ENCODE data around the gene SPARC. TPM values are rescaled to one million over a fixed set of nuclear protein-coding genes. Genes with fewer than 3 reads are reported as not detected.

SPARC gene
- total RNA-seq, 1 experiment from 2014 or later: 320 TPM

GRCh38 chr5:151718153-151718552 lies 31.4 kb upstream of the SPARC start:
- no CpG with 5 or more reads among the region's 2 CpGs for WGBS (ENCODE audit: extremely low coverage, insufficient read length, low lambda C conversion rate)
- Mint-ChIP-seq H3K36me3 (ENCODE audit: insufficient read depth in 1 of 3, low read depth in 3 of 3) (peaks cover 0 to 10% (median 3%) of the 10 kb centered on the region in 3 experiments; a peak in 4 of 7 replicates), H3K27me3 (ENCODE audit: low read depth) (peaks cover 1% of the 10 kb centered on the region), H3K4me3 (no peak overlapping the region), H3K9me3 (peaks cover 6 to 10% of the 10 kb centered on the region in 2 experiments; a peak in 4 of 5 replicates), H3K4me1 (peaks cover 15 to 20% of the 10 kb centered on the region in 2 experiments), H3K27ac (no peak overlapping the region; a peak in 1 of 7 replicates)
- Histone ChIP-seq H2BK15ac (ENCODE audit: low read depth, low read length) (no peak overlapping the region), H4K5ac (ENCODE audit: insufficient read length, low read depth, low read length) (no peak overlapping the region), H3K56ac (ENCODE audit: insufficient read length, low read depth, low read length) (no peak overlapping the region), H3K9ac (ENCODE audit: extremely low read depth, insufficient read length, low read length) (no peak overlapping the region), H4K91ac (ENCODE audit: insufficient read length, low read depth, low read length) (no peak overlapping the region), H3K4me1 (ENCODE audit: insufficient read depth, low read length) (peaks cover 7% of the 10 kb centered on the region), H2AFZ (ENCODE audit: low read length) (no peak overlapping the region), H2AK5ac (ENCODE audit: insufficient read length, low read length) (no peak overlapping the region), H4K20me1 (ENCODE audit: control insufficient read depth, insufficient read depth, insufficient read length) (no peaks in the 10 kb centered on the region), H2BK120ac (ENCODE audit: low read depth, low read length, poor library complexity, severe bottlenecking) (no peak overlapping the region), H3K79me2 (ENCODE audit: insufficient read depth, low read length) (no peaks in the 10 kb centered on the region), H4K8ac (replicated peaks; ENCODE audit: insufficient read length, low read depth, low read length) (no peak overlapping the region), H3T11ph (ENCODE audit: low read length) (no peak overlapping the region), H3K18ac (ENCODE audit: insufficient read length, low read depth, low read length) (no peak overlapping the region), H3K27ac (ENCODE audit: insufficient read length, low read depth, low read length) (no peak overlapping the region), H3K4me2 (ENCODE audit: insufficient read depth, insufficient read length, low read length) (no peak overlapping the region), H3K4ac (ENCODE audit: low read depth, low read length) (no peak overlapping the region), H2BK20ac (ENCODE audit: low read depth, low read length, poor library complexity, severe bottlenecking) (no peak overlapping the region), H3K79me1 (ENCODE audit: insufficient read depth, low read depth, low read length, poor library complexity, severe bottlenecking) (no peaks in the 10 kb centered on the region), H3K14ac (ENCODE audit: insufficient read depth, low read length) (no peak overlapping the region), H3K23ac (ENCODE audit: insufficient read length, low read depth, low read length) (no peak overlapping the region), H3K27me3 (ENCODE audit: insufficient read depth, low read length) (no peaks in the 10 kb centered on the region), H2BK5ac (ENCODE audit: insufficient read length, low read length) (no peak overlapping the region), H2BK12ac (ENCODE audit: insufficient read length, low read depth, low read length) (no peak overlapping the region), H3K9me3 (ENCODE audit: control insufficient read depth, low read depth, low read length) (no peaks in the 10 kb centered on the region), H3K23me2 (ENCODE audit: insufficient read length, low read depth, low read length, poor library complexity, severe bottlenecking) (no peaks in the 10 kb centered on the region)
- no peak for DNase-seq
- TF ChIP-seq CTCF (conservative IDR thresholded peaks at IDR 0.05): no peak

All from H9 (cell line).